ENCODE measurements around the gene UBXN2A. TPM values are rescaled to one million over a fixed set of nuclear protein-coding genes. Genes with fewer than 3 reads are reported as not detected.

UBXN2A gene
- total RNA-seq, 1 experiment from 2014 or later: 19.7 TPM

- Histone ChIP-seq H3K18ac (ENCODE audit: insufficient read length, low read depth, low read length) (no peak overlapping the region), H3K9me3 (ENCODE audit: control insufficient read depth, low read depth, low read length) (no peaks in the 10 kb centered on the region), H3K4me2 (ENCODE audit: insufficient read depth, insufficient read length, low read length) (no peak overlapping the region), H3K4me1 (ENCODE audit: insufficient read depth, low read length) (no peaks in the 10 kb centered on the region), H3K23me2 (ENCODE audit: insufficient read length, low read depth, low read length, poor library complexity, severe bottlenecking) (no peaks in the 10 kb centered on the region), H2BK12ac (ENCODE audit: insufficient read length, low read depth, low read length) (no peak overlapping the region), H2AK5ac (ENCODE audit: insufficient read length, low read length) (no peak overlapping the region), H4K91ac (ENCODE audit: insufficient read length, low read depth, low read length) (no peak overlapping the region), H3K56ac (ENCODE audit: insufficient read length, low read depth, low read length) (no peak overlapping the region), H2BK20ac (ENCODE audit: low read depth, low read length, poor library complexity, severe bottlenecking) (no peak overlapping the region), H4K8ac (replicated peaks; ENCODE audit: insufficient read length, low read depth, low read length) (no peak overlapping the region), H3K79me2 (ENCODE audit: insufficient read depth, low read length) (peaks cover 1% of the 10 kb centered on the region; the same call in 1 of the 2 replicates), H3K4ac (ENCODE audit: low read depth, low read length) (no peak overlapping the region), H3K9ac (ENCODE audit: extremely low read depth, insufficient read length, low read length) (no peak overlapping the region), H2BK5ac (ENCODE audit: insufficient read length, low read length) (no peak overlapping the region), H3K23ac (ENCODE audit: insufficient read length, low read depth, low read length) (no peak overlapping the region), H3K79me1 (ENCODE audit: insufficient read depth, low read depth, low read length, poor library complexity, severe bottlenecking) (peaks cover 4% of the 10 kb centered on the region), H2AFZ (ENCODE audit: low read length) (no peak overlapping the region), H4K5ac (ENCODE audit: insufficient read length, low read depth, low read length) (no peak overlapping the region), H3K14ac (ENCODE audit: insufficient read depth, low read length) (no peak overlapping the region), H3K27me3 (ENCODE audit: insufficient read depth, low read length) (no peaks in the 10 kb centered on the region), H4K20me1 (ENCODE audit: control insufficient read depth, insufficient read depth, insufficient read length) (no peaks in the 10 kb centered on the region), H2BK120ac (ENCODE audit: low read depth, low read length, poor library complexity, severe bottlenecking) (no peak overlapping the region), H3T11ph (ENCODE audit: low read length) (no peak overlapping the region), H3K27ac (ENCODE audit: insufficient read length, low read depth, low read length) (no peak overlapping the region), H2BK15ac (ENCODE audit: low read depth, low read length) (no peak overlapping the region)
- no peaks in the 10 kb centered on the region for H3K9me3 Mint-ChIP-seq
- H3K27ac Mint-ChIP-seq: no peak overlapping the region
- no peaks in the 10 kb centered on the region for H3K36me3 Mint-ChIP-seq (ENCODE audit: insufficient read depth in 1 of 3, low read depth in 3 of 3)
- H3K27me3 Mint-ChIP-seq (ENCODE audit: low read depth): no peaks in the 10 kb centered on the region
- no peak for DNase-seq
- no peaks in the 10 kb centered on the region for H3K4me1 Mint-ChIP-seq
- H3K4me3 Mint-ChIP-seq: no peak overlapping the region
- TF ChIP-seq CTCF (conservative IDR thresholded peaks at IDR 0.05): no peak
Observed at GRCh38 chr2:23953625-23954024, 13.4 kb downstream of the UBXN2A start.
